Stomach (tissue), 9 donors: Measurements from ENCODE around the gene PRG2. TPM values are rescaled to one million over a fixed set of nuclear protein-coding genes. Genes with fewer than 3 reads are reported as not detected.
"Not testable (repeated sequence)": the region's sequence is repeated elsewhere in the genome, so short reads cannot be mapped to it uniquely, and the experiment has no call there.

Experiments
- DNase-seq, 2 donors: peaks; one replicate each; pipeline versions ENCODE4 v3.0.0 to v3.0.0-alpha.2; 2013 to 2019
- H3K27ac ChIP-seq, 5 donors: fragments of 200-600 bp in 4 of 5; sonication (generic) in 4 of 5; one replicate each; pipeline ENCODE4 v1.5.1; 2013 to 2019; ENCODE audit warnings: mild to moderate bottlenecking in 1 of 5, moderate library complexity in 1 of 5
- H3K27me3 ChIP-seq, 3 donors: fragments of 200-600 bp; sonication (generic); one replicate each; pipeline ENCODE4 v1.5.1; 2017 to 2019; ENCODE audit warnings: mixed run types in 1 of 3
- H3K36me3 ChIP-seq, 4 donors: fragments of 200-600 bp; sonication (generic); 1 replicate in 3 of 4; 2 replicates in 1 of 4; pipeline ENCODE4 v1.5.1; 2016 to 2019
- H3K4me1 ChIP-seq, 4 donors: fragments of 200-600 bp; sonication (generic); one replicate each; pipeline ENCODE4 v1.5.1; 2016 to 2019
- H3K4me3 ChIP-seq, 4 donors: fragments of 200-600 bp; sonication (generic) in 3 of 4; one replicate each; pipeline ENCODE4 v1.5.1; 2016 to 2019; ENCODE audit warnings: mild to moderate bottlenecking in 1 of 4
- H3K9me3 ChIP-seq, 4 donors: fragments of 200-600 bp; sonication (generic); one replicate each; pipeline ENCODE4 v1.5.1; 2016 to 2019
- CTCF ChIP-seq, 7 experiments: fragments of 450-650 bp in 4 of 7; fragments of 200-600 bp in 3 of 7; sonication (generic) in 3 of 7; IDR thresholded peaks; one replicate each; pipeline ENCODE4 v1.5.1; 2016 to 2019; ENCODE audit warnings: antibody characterized with exemption in 7 of 7, control low read depth in 2 of 7, mild to moderate bottlenecking in 1 of 7
- EP300 ChIP-seq: sonication (generic); formaldehyde crosslinking; IDR thresholded peaks from one replicate; pipeline ENCODE4 v1.6.1; 2017; ENCODE audit warnings: antibody characterized with exemption
- POLR2A ChIP-seq, 4 donors: fragments of 450-650 bp; IDR thresholded peaks; one replicate each; pipeline ENCODE4 v1.6.1; 2016; ENCODE audit warnings: antibody characterized with exemption in 4 of 4, control low read depth in 2 of 4, mild to moderate bottlenecking in 1 of 4, moderate library complexity in 1 of 4
- POLR2AphosphoS5 ChIP-seq, 3 donors: sonication (generic); formaldehyde crosslinking; IDR thresholded peaks; one replicate each; pipeline ENCODE4 v1.6.1; 2016; ENCODE audit warnings: antibody characterized with exemption in 3 of 3
- WGBS, 5 donors: extraction: QIAGEN DNeasy Blood & Tissue Kit in 3 of 5; methylation state at CpG; one replicate each; pipeline versions ENCODE4 v1.1.5 to v1.1.7; 2013 to 2018; 5-methylcytosine and 5-hydroxymethylcytosine counted together
- intact Hi-C: fragments of 100-400 bp; cut with DNase I; formaldehyde crosslinking; loops from one replicate; pipeline ENCODE4 v1.15.1; 2023; ENCODE audit warnings: low total_unique reads
- polyA plus RNA-seq, 3 donors: library from polyadenylated mRNA; stranded (reverse); fragments of 200-250 nt; gene quantifications; one replicate each; pipeline ENCODE4 v1.2.3, GENCODE V29; 2013
- total RNA-seq, 5 donors: library from RNA; depleted of rRNA; stranded (reverse); fragments of >200 nt; gene quantifications; one replicate each; pipeline versions ENCODE4 v1.1.0 to v1.2.3, GENCODE V29; 2014 to 2016
- donor health status: healthy with polysubstance abuse.
- donor health status: Bipolar disorder and iron deficiency.
- donor health status: healthy.

The PRG2 gene
- total and polyA plus RNA-seq, 8 donors = 0.25 to 0.73 TPM; not detected in 6

DNA sequence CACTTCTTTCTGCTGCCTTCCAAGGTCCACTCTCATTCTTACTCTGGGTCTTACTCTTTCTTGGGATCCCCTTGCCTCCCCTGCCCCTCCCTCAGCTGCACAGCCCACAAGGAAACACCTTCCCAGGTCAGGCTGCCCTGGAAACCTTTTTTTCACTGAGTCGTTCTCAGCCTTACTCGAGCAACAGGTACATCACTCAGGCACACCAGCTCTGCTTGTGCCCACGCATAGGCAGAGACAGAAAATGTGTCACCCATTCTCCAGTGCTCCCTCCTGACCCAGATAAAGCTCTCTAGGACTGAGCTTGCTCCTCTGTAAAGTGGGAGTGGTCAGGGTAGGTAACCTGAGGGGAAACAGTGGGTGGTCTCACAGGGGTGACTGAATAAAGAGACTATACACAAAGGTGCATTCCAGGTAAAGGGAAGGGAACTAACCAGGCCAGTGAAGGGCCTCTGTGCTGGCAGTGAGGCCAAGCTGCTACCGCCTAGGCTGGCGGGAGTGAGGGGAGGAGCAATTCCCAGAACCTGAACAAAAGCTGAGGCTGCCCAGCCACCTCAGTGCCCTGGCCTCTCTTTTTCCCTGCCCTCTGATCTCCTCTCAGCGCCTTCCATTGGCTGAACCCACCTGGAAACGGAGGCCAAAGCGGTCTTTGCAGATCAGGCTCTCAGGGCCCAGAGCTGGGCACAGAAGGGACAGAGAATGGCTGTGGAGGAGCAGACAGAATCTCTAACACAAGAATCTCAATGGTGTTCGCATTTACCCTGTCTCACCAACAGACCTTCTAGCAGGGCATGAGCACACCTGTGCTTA lies 25.4 kb downstream of the PRG2 start:
- no peaks in the 10 kb centered on the region for H3K36me3 ChIP-seq
- H3K27me3 ChIP-seq = no peaks in the 10 kb centered on the region
- H3K4me1 ChIP-seq = no peaks in the 10 kb centered on the region
- no peak overlapping the region for H3K4me3 ChIP-seq
- 64 to 72% (median 66%) methylated on average over 8 to 9 of the region's 9 CpGs for WGBS, 5 donors
- H3K27ac ChIP-seq = no peak overlapping the region
- no peaks in the 10 kb centered on the region for H3K9me3 ChIP-seq
- TF ChIP-seq POLR2AphosphoS5 (IDR thresholded peaks at IDR 0.05) (no peak), POLR2A (IDR thresholded peaks at IDR 0.05) (no peak), EP300 (no peak), CTCF (IDR thresholded peaks at IDR 0.05) (no peak)
- intact Hi-C loops = no loop called here
- no peak for DNase-seq

DNA sequence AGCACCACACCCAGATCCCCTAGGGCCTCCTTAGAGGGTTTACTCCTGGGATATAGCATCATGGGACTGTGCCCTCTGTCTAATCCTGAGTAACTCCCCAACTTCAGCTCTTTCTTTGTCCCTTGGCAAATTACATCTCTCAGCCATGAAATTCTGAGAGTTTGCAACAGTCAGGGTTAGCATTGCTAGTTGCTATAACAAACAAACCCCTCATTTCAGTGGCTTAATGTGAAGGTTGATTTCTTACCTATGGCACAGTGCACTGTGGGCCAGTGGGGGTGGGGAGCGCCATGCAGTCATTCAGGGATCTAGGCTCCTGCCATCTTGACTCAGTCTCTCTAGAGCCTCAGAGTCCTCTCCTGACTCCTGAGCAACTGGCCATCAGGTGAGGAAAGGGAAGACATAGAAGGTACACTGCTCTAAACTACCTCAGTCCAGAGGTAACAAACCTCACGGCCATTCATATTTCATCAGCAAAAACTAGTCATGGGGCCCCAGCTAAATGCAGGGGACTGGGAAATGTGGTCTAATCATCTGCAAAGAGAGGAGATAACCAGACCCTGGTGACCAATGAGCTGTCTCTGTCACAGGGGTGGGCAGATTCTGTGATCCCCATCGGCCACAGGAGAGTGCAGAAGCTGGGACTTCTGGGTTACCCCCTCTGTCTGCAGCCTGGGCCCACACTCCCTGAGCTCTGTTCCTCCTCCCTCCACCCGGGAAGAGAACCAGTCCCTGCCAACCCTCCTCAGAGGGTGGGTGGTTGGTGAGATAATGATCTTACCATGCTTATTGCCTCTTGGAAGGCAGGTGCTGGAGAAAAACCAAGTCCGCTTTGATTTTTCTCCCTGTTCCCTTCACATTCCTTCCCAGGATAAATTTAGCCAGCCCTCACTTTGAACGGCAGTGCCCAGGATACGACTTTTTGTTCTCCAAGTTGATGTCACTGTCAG lies 27.0 kb downstream of the PRG2 start:
- WGBS, 5 donors = 61 to 74% (median 65%) methylated on average over 7 of the region's 7 CpGs
- TF ChIP-seq EP300 = no peak
- TF ChIP-seq POLR2AphosphoS5 (IDR thresholded peaks at IDR 0.05) = no peak
- TF ChIP-seq POLR2A (IDR thresholded peaks at IDR 0.05) = no peak
- TF ChIP-seq CTCF (IDR thresholded peaks at IDR 0.05) = no peak

DNA sequence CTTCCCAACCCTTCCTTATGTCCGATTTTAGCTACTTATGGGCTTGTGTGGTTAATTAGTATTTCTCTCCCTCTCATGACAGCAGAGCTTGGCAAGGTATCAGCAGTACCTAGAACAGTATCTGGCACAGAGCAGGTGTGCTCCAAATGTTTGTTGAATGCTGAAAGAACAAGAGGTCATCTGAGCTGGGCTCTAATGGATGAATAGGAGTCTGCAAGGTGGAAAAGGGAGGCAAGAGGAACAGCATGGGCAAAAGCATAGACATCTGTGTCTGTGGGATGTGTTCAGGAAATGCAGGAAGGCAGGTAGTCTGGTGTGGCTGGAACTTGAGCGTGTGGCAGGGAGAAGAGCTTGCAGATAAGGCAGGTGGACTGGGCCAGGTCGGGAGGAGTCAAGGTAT lies 28.5 kb downstream of the PRG2 start:
- Histone ChIP-seq H3K4me1 (peaks cover 0 to 14% (median 5%) of the 10 kb centered on the region in 4 donors), H3K27ac (no peak overlapping the region), H3K36me3 (no peaks in the 10 kb centered on the region), H3K4me3 (no peak overlapping the region), H3K9me3 (no peaks in the 10 kb centered on the region), H3K27me3 (no peaks in the 10 kb centered on the region)
- DNase-seq = no peak
- 76 to 89% (median 83%) methylated on average over 3 of the region's 3 CpGs for WGBS, 5 donors
- intact Hi-C loops = no loop called here
- no peak for TF ChIP-seq EP300
- TF ChIP-seq POLR2A (IDR thresholded peaks at IDR 0.05) = no peak
- no peak for TF ChIP-seq CTCF (IDR thresholded peaks at IDR 0.05)
- TF ChIP-seq POLR2AphosphoS5 (IDR thresholded peaks at IDR 0.05) = no peak

More for the DNA sequence above, 27.0 kb downstream of the PRG2 start:
- DNase-seq = no peak
- Histone ChIP-seq H3K4me3 (no peak overlapping the region), H3K9me3 (no peaks in the 10 kb centered on the region), H3K36me3 (no peaks in the 10 kb centered on the region), H3K27me3 (no peaks in the 10 kb centered on the region), H3K27ac (no peak overlapping the region), H3K4me1 (peaks cover 0 to 2% (median 0%) of the 10 kb centered on the region in 4 donors)
- intact Hi-C loops = no loop called here

- H3K9me3 ChIP-seq, H3K27me3 ChIP-seq, H3K36me3 ChIP-seq, intact Hi-C loops, DNase-seq, H3K27ac ChIP-seq, H3K4me3 ChIP-seq: not testable (repeated sequence)
- H3K4me1 ChIP-seq = peaks cover 0 to 14% (median 5%) of the 10 kb centered on the region in 4 donors
Observed at GRCh38 chr11:57361420-57361819, 29.0 kb downstream of the PRG2 start.
